Activated CD4-positive, alpha-beta T cell treated with anti-CD3 and anti-CD28 coated beads, Interleukin-10, Interleukin-2, amounts not matched to agents 100 ng/mL and 50 ng/mL, durations not matched to agents 16 hours and 8 hours (primary cell): Measurements from ENCODE around the gene ATXN2.

Experiments
- DNase-seq: peaks from one replicate; pipeline ENCODE4 v3.0.0-alpha.2; 2020

ATXN2 gene

DNA sequence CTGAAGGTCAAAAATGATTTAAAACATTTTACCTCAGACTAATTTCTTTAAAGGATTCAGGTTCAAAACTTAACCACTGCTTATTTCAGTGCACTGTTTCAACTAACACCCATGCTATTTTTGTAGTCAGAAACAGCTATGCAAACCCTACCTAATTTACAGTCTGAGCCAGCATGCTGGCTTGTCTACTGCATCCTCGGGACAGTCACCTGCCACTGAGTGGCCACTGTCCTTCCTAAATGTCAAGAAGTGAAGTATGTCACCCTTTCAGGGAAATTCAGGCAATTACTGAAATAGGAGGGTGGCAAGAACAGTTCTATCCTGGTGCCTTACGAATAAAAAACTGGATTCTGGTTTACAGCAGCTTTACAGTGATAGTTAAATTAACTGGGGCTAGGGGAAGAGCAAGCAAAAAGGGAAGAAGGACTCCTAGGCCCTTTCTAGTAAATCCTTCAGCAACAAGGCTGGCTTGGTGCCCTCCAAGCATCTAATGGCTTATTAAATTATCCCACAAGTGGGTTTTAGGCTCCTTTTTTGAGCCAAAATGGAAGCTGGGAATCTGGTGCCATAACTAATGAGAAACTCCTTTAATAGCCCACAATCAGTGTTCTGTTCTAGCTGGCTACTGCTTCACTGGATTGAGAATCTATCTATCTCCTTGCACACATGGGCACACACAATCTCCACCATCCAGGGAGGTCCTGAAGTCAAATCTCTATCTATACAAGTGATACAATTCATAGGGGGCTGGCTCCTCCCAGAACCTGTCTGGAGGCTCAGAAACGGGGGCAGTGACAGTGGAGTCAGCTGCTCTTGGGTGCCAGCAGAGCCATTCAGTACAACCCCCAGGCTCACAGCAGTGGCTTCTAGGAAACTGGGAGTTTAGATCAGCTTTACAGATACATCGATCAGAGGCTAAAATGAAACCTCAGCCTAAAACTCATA is 150.0 kb downstream of the ATXN2 start:
- no peak for DNase-seq

DNA sequence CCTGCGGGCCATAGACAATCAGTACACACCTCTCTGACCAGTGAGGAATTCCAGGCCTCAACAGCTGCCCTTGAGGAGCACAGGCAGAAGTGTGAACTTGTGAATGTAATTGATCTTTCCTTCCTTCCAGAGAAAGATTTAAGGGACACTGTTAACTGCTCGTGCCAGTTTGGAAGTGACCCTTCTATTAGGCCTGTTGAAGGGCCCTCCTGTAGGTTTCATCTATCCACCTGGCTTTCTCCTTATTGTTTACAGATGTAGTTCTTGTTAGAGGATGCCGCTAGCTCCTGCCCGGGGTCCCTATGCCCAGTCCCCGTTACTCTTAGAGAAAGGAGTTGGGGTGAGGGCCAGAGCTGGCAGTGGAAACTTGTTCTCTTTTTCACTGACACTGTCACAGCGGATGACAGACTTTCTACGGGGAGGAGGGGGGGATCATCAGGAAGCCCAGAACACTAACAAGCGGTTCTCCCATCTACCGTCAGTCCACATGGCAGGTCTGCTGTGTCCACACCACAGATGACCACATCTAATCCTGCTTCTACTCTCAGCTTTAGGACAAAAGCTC is 150.8 kb downstream of the ATXN2 start:
- DNase-seq = no peak

DNA sequence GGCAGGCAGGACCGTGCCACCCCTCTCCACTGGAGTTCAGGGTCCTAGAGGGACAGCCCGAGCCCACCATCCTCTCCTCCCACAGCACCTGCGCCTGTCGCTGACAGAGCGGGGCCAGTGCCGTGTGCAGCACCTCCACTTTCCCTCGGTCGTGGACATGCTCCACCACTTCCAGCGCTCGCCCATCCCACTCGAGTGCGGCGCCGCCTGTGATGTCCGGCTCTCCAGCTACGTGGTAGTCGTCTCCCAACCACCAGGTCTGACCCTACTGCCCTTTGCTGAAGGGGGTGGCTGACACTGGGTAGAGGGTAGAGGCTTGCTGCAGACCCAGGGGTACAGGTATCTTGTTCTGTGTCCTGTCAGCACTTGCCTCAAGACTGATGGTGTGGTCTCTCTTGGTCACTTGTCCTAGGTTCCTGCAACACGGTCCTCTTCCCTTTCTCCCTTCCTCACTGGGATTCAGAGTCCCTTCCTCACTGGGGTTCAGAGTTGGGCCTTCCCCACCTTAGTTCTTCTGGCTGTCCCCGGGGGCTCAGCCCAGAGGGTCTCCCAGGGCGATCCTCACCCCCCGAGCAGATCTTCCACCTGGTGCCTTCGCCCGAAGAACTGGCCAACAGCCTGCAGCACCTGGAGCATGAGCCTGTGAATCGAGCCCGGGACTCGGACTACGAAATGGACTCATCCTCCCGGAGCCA is 151.4 kb downstream of the ATXN2 start:
- DNase-seq = no peak

DNA sequence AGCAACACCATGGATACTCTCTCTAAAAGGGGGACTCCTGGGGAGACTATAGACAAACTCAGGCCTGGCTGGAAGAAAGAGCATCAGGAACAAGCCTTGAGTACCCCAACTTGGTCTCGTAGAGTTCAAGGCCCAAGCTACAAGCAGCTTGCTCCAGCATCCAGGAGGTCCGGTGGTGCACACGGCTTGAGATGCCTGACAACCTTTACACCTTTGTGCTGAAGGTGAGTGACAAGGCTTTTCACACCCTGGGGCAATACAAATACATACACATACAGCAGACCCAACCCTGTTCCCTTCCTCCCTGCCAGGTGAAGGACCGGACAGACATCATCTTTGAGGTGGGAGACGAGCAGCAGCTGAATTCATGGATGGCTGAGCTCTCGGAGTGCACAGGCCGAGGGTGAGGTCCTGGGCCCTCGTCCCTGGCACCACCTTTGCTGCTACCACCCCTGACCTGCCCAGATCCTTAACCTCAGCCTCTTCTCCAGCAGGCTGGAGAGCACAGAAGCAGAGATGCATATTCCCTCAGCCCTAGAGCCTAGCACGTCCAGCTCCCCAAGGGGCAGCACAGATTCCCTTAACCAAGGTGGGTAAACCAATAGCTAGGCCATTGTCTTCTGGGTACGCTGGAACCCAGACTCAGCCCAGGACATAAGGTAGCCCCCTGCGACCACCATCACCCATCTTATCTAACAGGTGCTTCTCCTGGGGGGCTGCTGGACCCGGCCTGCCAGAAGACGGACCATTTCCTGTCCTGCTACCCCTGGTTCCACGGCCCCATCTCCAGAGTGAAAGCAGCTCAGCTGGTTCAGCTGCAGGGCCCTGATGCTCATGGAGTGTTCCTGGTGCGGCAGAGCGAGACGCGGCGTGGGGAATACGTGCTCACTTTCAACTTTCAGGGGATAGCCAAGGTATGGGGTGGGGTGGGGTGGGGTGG is 152.2 kb downstream of the ATXN2 start:
- no peak for DNase-seq

DNA sequence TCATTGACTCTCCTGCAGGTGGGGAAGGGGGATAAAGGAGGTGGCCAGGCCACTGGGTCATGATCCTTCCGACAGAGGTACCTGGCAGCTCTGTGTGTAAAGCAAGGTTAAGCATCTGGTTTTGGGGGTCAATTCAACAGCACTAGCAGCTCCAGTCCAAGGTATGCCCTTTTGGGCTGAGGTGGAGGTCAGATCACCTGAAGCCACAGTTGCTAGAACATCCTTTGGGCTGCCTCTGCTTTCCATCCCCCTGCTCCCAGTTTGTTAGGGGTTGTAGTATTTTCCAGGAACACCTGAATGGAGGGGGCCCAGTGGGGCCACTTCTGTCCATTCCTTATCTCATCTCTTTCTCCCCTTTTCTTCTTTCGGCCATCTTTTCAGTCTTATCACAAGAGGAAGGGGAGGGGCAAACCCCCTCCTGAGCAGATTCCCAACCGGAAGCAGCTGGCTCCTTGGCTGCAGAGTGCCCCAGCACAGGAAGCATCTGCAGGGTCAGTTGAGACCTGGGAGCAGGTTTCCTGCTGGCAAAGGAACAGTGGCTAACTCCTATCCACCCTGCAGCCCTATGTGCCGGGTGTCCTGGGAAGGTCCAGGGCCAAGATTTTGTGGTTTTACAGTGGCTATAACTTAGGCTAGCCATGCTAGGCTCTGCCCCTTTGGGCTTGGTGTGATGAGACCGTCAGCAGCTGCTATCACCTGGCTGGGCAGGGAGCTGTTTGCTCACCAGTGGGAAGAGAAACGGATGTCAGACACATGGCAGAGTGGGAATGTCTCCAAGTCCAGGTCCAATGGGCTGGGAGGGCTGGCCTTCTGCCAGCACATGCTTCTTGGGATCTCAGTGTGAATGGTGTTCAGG is 153.2 kb downstream of the ATXN2 start:
- DNase-seq = no peak

DNA sequence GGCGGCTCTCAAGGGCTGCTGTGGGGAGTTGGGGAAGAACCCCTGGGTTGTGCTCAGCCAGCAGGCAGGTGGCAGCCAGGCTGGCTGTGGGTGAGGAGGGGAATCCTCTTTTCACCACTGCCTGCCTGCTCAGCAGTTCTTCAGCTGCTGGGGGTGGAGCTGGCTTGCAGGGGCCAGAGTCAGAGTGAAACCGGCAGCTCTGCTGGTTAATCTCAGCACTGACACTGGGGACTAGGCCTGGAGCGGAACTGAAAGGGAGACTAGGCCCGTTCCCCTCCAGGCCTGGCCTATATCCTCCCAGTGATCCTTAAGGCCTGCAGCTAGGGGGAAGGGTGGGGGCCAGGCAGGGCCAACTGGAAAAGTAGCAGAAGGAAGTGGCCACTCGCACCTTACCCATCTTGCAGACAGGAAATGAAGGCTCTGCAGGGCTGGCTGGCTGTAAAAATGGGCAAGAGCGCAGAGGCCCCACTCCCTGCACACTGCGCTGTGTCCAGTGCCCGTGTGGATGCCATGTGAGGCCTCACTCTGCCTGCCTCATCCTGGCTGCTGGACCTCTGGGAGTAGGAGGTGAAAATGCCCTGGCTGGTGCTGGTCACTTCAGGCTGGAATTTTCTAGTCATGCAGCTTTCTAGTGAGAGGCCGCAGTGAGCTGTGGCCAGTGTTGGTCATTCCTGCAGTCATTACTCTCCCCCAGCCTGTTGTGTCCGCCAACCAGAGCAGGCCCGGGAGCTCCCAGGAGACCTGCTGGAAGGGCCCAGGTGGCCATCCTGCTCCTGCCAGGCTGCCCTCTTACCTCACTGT is 154.0 kb downstream of the ATXN2 start:
- peak; percentile 96 for DNase-seq

DNA sequence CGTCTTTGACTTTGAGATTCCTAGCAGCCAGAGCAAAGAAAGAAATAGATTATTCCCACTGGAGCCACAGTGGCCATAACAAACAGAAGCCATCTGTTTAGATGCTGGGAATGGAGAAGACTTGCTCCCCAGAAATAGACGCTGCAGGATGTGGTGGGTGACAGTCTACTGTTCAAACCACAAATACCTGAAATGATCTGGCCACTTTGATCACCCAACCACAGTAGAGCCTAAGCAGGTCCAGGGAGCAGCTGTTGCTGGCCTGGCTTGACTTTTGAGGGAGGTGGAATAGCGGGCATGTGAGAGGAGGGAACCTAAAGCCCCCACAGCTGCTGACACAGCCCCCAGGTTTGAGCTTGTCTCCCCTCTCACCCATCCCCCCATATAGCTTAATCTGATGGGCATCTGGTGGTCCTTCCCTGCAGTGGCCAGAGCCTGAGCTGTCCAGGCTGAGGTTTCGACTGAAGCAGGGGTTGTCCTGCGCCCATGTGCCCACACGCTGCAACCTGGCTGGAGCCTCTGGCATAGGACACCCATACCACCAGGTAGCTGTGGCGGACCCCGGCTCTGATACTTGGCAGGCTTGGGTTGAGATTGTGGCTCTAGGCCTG is 154.7 kb downstream of the ATXN2 start:
- peak; percentile 81 for DNase-seq

DNA sequence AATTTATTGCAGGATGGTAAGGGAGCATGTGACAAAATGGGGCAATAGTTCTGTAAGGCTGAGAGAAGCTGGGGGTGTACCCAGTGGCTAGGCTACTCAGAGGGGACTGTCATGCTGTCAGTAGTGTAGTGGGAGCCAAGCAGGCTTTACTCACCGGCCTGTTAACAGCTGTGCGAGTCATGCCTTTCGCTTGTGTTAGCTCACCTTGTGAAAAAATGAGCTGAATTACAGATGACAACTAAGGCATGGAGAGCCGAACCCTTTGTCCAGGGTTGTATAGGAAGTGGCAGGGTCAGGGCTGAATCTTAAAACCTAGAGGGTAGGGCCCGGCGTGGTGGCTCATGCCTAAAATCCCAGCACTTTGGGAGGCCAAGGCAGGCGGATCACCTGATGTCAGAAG is 155.5 kb downstream of the ATXN2 start:
- DNase-seq = peak; percentile 51

DNA sequence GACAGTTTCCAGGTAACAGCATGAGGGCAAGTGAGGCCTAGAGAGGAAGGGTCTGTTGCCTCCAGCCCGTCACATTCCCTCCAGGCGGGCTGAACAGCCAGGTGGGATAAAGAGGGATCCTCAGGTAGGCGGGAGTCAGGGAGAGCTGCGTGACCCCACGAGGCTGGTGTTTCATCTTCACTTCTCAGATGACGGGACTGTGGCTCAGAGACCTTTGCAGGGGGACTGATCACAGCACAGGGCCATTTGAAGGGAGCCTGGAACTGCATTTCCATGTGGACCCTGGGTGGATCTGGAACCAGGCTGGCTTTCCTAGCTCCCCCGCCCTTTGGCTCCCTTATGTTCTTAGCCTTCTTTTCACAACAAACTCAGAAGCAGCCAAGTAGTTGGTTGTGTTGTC is 156.0 kb downstream of the ATXN2 start:
- no peak for DNase-seq

DNA sequence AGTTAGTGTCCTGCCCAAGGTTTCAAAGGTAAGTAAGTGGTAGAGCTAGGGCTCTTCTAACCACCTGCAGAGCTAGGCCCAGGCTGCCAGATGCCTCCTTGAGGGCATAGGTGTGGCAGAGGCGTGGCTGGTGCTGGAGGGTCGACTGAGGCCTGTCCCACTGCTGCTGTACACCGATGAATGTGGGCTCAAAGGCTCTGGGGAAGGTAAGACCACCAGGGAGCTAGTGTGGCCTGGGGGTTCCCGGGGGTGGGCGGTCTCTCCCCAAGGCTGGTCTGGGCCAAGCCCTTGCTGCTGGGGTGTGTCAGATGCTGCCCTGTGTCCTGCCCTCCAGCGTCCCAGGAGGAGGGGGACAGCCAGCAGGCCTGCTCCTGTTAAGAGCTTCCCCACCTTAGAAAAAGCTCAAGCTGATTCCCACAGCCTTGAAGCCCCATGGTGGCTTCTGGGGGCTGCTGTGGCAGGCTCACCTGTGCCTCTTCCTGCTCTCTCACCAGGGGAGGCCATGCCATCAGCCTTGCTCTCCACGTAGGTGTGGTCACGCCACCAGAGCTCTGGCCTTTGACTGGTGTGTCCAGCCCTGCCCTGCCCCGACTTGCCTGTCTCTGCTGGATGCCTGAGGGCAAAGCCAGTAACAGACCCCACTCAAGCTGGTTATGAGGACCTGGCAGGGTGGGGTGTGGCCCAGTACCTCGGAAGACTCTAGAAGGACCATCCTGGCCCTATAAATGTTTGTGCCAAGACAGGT is 156.6 kb downstream of the ATXN2 start:
- DNase-seq = no peak

DNA sequence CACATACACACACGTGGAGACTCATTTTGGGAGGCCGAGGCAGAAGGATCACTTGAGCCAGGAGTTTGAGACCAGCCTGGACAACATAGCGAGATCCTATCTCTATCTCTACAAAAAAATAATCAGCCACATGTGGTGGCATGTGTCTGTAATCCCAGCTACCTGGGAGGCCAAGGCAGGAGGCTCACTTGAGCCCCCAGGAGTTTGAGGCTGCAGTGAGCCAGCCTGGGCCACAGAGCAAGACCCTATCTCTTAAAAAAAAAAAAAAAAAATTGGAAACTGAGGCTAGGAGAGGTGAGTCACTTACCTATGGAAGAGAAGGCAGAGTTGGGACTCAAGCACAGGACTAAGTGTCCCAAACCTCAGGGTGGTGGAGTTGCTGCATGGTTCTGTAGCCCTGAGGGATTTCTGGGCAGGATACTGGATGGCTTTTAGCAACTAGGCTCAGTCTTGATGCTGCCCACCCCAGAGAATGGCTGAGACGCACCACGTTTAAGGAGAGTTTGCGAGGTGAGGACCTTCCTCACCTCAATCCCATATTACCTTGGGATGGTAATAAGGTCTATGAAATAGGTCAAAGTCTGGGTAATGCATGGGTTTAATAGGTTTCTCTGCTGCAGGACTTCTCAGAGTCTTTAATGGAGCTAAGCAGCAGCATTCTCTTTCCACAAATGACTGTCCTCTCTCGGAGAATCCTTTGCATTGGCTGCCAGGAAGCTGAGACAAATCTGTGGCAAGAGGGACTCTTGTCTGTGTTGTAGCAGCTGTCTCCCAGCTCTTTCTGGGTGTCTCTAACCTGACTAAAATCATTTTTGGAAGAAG is 157.8 kb downstream of the ATXN2 start:
- DNase-seq = no peak

DNA sequence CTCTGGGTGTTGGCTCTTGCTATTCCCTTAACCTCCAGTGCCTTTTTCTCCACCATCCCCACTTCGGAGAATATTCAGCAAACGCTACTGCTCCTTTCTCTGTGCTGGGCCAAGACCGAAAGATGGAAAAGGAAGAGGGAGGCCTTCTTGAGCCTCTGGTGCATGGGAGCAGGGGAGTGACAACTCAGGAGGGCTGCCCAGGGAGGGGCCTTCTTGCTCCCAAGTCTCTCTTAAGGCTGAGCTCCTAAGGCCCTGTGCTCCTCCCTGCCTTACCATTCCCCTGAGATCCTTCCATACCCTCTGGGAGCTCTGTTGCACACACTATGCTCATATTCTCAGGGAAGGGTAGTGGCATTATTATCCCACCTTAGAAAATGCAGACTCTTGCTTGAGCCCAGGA is 158.5 kb downstream of the ATXN2 start:
- no peak for DNase-seq

DNA sequence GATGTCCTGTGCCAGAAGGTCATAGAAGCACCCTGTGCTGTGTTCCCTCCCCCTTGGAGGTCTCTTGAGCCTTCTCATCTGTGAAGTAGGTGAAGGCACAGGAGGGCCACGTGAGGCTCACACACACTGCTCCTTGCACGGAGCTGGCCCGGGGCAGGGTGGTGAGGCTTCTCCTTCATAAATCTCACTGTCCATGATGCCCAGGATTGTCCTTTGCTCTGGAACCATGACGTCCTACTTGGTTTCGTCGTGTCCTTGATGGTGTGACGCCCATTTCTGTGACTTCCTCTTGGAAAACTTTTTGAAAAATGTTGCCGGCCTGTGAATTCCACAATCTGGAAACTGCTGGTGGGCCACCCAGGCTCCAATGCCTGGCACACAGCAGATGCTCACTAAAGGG is 159.0 kb downstream of the ATXN2 start:
- DNase-seq = no peak

DNA sequence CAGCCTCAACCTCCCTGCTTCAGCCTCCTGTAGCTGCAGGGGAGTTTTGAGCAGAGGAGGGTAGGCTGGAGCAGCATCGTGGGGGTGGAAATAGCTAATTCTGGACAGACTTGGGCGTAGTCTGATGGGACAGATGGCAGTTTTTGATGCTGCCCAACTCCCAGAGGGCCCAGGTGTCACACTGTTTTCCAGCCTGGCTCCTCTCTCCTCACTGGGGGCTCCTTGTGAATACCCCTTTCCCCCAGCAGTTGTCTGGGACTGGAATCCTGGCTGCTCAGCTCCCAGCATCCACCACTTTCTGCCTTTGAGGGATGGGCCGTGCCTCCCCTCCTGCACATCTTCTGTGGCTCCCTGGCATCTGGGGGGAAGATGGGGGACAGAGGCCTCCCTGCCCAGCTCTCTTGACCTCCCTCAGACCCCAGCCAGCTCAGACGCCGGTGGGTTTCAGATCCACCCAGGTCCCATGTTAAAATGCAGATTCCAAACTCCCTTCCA is 159.4 kb downstream of the ATXN2 start:
- no peak for DNase-seq

DNA sequence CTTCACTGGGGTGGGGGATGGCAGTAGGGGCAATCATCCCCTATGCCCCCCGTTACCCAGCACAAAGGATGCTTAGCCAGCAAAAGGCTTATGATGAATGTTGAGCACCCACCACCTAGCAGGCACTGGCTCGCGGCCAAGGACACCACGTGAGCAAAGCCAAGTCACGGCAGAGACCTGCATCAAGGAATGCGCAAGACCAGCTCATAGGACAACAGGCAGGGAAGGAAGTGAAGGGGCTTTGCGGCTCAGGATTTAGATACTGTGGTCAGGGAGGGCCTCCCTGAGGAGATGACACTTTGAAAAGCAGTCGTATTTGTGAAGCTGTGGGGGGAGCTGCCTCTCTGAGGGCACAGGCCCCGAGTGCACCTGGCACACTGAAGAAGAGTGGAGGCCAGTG is 160.6 kb downstream of the ATXN2 start:
- no peak for DNase-seq

DNA sequence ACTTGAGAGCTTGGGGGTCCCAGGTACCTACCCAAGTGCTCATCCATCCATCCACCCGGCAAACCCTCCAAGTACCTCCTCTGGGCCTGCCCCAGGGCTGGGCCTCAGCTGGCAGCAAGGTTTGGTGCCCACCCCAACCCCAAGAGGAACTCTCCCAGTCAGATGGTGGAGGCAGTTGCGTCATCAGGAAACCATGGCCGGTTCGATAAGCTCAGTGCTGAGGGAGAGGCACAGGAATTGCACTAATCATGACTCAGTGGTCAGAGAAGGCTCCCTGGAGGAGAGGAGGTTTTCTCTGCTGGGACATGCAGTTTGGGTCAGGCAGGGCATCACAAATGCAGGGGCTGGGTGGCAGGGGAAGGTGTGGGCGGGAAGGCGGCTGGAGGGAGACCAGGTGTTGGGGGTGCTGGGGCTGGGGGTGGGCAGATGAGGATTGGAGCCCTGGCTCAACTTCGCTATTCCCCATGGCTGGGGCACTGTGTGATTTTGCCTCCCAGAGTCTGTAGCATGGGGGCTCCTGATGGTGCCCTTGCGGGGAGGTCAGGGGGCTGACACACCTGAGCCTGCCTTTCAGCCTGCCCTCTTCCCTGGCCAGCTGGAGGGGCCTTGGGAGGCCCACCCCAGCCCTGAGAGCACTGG is 161.2 kb downstream of the ATXN2 start:
- DNase-seq = no peak

DNA sequence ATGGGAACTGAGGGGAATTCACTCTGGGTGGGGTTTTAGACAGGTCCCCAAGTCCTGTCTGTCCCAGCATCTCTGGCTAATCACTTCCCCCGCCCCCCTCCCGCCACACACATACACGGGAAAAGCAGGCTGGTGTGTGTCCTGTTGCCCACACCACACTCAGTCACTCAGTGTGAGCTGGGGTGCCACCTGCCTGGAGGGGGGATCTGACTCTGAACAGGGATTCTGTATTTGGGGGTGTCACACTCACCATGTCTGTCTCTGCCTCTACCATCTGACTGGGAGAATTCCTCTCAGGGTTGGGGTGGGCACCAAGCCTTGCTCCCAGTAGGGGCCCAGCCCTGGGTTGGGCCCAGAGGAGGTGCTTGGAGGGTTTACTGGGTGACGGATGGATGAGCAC is 162.3 kb downstream of the ATXN2 start:
- no peak for DNase-seq

DNA sequence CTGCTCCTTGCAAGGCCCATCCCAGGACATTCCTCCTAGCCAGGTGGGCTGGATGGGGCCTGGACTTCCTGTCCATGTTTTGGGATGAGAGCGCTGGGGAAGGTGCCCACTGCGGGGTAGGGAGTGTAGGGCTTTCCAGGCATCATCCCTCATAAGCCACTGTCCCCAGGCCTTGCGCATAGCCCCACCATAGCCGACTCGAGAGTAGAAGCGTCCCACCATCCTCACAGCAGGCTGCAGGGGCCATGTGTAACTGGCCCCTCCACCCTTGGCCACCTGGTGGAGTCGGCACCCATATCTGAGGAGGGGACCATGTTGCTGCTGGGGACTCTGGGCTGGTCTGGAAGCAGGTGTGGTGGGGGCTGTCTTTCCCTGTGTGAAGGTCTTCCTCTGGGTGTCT is 162.8 kb downstream of the ATXN2 start:
- DNase-seq = no peak
